Stomach (tissue), 4 donors: ENCODE data around the gene ANKRD33B.

Experiments used
- EP300 ChIP-seq: sonication (generic); formaldehyde crosslinking; IDR thresholded peaks from one replicate; pipeline ENCODE4 v1.6.1; 2017; ENCODE audit warnings: antibody characterized with exemption
- POLR2A ChIP-seq, 4 donors: fragments of 450-650 bp; IDR thresholded peaks; one replicate each; pipeline ENCODE4 v1.6.1; 2016; ENCODE audit warnings: antibody characterized with exemption in 4 of 4, control low read depth in 2 of 4, mild to moderate bottlenecking in 1 of 4, moderate library complexity in 1 of 4
- POLR2AphosphoS5 ChIP-seq, 3 donors: sonication (generic); formaldehyde crosslinking; IDR thresholded peaks; one replicate each; pipeline ENCODE4 v1.6.1; 2016; ENCODE audit warnings: antibody characterized with exemption in 3 of 3
- TF ChIP-seq, protein P1 (sequence below), 7 experiments: fragments of 450-650 bp in 4 of 7; fragments of 200-600 bp in 3 of 7; sonication (generic) in 3 of 7; IDR thresholded peaks; one replicate each; pipeline ENCODE4 v1.5.1; 2016 to 2019; ENCODE audit warnings: antibody characterized with exemption in 7 of 7, control low read depth in 2 of 7, mild to moderate bottlenecking in 1 of 7

DNA sequence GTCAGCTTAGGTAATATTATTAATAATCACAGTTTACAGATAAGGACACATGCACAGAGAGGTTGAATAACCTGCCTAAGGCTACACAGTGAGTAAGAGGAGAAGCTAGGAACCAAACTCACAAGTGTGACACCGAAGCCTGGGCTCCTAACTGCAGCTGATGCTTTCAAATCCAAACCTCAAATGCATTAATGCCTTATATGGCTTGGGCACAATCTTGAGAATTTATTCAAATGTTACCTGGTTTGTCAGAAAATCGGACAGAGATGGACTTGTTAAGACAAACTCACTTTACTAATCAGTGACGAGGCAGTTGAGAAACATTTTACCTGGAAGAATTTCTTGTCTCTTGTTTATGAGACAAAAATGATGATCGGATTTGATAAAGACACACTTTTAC is 142.5 kb downstream of the ANKRD33B start:
- TF ChIP-seq, protein P1, sequence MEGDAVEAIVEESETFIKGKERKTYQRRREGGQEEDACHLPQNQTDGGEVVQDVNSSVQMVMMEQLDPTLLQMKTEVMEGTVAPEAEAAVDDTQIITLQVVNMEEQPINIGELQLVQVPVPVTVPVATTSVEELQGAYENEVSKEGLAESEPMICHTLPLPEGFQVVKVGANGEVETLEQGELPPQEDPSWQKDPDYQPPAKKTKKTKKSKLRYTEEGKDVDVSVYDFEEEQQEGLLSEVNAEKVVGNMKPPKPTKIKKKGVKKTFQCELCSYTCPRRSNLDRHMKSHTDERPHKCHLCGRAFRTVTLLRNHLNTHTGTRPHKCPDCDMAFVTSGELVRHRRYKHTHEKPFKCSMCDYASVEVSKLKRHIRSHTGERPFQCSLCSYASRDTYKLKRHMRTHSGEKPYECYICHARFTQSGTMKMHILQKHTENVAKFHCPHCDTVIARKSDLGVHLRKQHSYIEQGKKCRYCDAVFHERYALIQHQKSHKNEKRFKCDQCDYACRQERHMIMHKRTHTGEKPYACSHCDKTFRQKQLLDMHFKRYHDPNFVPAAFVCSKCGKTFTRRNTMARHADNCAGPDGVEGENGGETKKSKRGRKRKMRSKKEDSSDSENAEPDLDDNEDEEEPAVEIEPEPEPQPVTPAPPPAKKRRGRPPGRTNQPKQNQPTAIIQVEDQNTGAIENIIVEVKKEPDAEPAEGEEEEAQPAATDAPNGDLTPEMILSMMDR (IDR thresholded peaks at IDR 0.05) = no peak
- TF ChIP-seq POLR2A (IDR thresholded peaks at IDR 0.05) (no peak), POLR2AphosphoS5 (IDR thresholded peaks at IDR 0.05) (no peak), EP300 (no peak)
